ENCODE results near the gene PCDHA11. TPM values are rescaled to one million over a fixed set of nuclear protein-coding genes. Genes with fewer than 3 reads are reported as not detected.

Gene PCDHA11, protein sequence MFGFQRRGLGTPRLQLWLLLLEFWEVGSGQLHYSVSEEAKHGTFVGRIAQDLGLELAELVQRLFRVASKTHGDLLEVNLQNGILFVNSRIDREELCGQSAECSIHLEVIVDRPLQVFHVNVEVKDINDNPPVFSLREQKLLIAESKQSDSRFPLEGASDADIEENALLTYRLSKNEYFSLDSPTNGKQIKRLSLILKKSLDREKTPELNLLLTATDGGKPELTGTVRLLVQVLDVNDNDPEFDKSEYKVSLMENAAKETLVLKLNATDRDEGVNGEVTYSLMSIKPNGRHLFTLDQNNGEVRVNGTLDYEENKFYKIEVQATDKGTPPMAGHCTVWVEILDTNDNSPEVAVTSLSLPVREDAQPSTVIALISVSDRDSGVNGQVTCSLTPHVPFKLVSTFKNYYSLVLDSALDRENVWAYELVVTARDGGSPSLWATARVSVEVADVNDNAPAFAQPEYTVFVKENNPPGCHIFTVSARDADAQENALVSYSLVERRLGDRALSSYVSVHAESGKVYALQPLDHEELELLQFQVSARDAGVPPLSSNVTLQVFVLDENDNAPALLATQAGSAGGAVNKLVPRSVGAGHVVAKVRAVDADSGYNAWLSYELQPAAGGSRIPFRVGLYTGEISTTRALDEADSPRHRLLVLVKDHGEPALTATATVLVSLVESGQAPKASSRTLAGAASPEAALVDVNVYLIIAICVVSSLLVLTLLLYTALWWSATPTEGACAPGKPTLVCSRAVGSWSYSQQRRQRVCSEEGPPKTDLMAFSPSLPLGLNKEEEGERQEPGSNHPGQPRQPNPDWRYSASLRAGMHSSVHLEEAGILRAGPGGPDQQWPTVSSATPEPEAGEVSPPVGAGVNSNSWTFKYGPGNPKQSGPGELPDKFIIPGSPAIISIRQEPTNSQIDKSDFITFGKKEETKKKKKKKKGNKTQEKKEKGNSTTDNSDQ
- 0.08 to 0.11 TPM (median 0.10 TPM) in 4 of 5 replicates, not detected in the other for total RNA-seq (2022; extraction: Qiagen RNA extraction; ENCODE audit: low read depth)

DNA sequence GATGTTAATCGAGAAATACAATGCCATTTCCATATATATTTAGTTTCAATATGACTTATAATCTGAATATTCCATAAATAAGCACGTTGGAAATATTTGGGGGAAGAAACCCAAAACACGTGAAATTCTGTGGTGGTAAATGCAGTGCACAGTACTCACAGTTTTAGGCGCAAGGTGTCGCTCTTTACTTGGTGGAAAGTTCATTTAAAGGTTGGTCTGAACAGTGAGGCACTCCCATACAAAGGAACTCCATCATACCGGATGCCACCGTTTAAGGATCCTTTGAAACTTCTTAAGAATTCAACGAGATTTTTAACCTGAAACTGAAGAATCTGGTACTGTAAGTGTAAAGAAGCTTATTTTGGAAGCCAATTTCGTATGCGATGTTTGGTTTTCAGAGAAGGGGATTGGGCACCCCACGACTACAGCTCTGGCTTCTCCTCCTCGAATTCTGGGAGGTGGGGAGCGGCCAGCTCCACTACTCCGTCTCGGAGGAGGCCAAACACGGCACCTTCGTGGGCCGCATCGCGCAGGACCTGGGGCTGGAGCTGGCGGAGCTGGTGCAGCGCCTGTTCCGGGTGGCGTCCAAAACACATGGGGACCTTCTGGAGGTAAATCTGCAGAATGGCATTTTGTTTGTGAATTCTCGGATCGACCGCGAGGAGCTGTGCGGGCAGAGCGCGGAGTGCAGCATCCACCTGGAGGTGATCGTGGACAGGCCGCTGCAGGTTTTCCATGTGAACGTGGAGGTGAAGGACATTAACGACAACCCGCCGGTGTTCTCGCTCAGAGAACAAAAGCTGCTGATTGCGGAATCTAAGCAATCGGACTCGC is at the start of gene PCDHA11:
Gene PCDHA11 (plus strand): TSS at position 237 of the 834 bp plus-strand sequence. CDS start 147 bp downstream, at position 384.

DNA sequence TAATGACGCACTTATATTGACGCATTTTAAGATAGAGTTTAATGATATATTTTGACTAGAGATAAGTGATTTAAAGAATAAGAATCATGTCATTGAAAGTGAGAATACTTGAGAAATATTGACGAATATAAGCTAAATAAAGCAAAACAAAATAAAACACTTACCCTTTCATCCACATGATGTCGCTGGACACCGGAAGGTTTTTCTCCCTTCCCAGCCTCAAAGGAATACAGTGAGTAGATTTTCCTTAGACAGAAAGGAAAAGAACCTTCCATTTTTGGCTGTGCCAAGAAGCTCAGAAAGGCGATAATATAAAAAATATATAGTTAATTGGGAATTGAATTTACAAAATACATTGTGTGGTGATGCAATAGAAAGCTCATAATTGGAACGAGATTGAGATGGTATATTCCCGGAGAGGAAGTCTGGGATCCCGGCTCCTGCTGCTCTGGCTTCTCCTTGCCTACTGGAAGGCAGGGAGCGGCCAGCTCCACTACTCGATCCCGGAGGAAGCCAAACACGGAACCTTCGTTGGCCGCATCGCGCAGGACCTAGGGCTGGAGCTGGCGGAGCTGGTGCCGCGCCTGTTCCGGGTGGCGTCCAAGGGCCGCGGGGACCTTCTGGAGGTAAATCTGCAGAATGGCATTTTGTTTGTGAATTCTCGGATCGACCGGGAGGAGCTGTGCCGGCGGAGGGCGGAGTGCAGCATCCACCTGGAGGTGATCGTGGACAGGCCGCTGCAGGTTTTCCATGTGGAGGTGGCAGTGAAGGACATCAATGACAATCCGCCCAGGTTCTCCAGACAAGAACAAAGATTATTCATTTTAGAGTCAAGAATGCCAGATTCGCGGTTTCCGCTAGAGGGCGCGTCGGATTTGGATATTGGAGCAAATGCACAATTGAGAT is 47.1 kb upstream of the PCDHA11 start, which contains the start of gene PCDHA5:
Gene PCDHA5 (plus strand): TSS at position 239 of the 906 bp plus-strand sequence.

DNA sequence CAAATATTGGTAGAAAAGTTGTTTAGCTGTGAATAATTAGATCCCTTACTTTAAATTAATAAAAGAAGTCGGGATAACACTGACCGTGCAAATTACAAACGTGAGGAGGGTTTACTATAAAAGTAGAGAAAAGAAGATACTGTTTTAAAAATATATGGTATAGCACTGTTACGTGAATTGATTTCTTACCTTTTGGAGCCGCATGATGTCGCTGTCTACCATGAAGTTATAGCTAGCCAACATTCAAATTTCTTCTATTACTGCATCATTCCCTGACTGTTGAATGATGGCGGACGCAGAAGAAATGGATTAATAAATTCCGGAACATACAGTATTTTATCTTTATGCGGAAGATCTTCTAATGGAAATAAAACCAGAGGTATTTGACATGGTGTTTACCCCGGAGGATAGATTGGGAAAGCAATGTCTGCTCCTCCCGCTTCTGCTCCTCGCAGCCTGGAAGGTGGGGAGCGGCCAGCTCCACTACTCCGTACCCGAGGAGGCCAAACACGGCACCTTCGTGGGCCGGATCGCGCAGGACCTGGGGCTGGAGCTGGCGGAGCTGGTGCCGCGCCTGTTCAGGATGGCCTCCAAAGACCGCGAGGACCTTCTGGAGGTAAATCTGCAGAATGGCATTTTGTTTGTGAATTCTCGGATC is 40.9 kb upstream of the PCDHA11 start, which contains the start of gene PCDHA6:
Gene PCDHA6 (plus strand): TSS at position 257 of the 658 bp plus-strand sequence. CDS start 132 bp downstream, at position 389.

DNA sequence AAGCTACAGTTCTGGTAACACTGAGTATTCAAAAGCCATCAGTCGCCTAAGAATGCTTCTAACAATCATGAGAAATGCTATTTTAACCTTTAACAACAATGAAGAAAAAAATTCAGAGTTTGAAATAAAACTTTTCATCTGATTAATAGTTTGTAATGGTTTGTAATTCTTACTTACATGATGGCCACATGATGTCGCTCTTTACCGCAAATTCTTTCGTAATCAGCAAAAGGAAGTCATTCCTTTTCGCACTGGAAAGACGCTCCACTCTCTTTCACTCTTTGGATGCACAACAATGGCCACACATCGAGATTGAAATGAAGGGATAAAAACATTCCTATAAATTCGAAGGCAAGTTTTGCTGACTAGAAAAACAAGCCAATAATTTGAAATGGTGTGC is 34.8 kb upstream of the PCDHA11 start, which contains the start of gene PCDHA7:
Gene PCDHA7 (plus strand): TSS at position 277 of the 400 bp plus-strand sequence. CDS start 115 bp downstream, at position 392.

DNA sequence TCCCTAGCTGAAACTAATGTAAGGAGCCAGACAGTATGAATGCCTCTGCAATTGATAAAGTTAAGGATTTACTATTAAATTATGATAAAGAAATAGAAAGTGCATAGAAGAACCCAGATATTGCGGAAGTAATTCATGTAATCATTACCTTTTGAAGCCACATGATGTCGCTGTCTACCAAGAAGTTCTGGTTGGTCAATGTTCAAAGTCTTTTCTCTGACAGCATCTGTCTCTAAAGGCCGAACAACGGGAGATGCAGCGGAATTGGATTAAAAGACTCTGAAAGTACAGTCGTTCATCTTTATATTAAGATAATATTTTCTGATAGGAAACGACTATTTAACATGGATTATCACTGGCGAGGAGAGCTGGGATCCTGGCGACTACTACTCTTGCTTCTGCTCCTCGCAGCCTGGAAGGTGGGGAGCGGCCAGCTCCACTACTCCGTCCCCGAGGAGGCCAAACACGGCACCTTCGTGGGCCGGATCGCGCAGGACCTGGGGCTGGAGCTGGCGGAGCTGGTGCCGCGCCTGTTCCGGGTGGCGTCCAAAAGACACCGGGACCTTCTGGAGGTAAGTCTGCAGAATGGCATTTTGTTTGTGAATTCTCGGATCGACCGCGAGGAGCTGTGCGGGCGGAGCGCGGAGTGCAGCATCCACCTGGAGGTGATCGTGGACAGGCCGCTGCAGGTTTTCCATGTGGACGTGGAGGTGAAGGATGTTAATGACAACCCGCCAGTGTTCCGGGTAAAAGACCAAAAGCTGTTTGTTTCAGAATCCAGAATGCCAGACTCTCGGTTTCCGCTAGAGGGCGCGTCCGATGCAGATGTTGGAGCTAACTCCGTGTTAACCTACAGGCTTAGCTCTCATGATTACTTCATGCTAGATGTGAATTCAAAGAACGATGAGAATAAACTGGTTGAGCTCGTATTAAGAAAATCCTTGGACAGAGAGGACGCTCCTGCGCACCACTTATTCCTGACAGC is 27.5 kb upstream of the PCDHA11 start, which contains the start of gene PCDHA8:
Gene PCDHA8 (plus strand): TSS at position 210 of the 985 bp plus-strand sequence. CDS start 135 bp downstream, at position 345.

DNA sequence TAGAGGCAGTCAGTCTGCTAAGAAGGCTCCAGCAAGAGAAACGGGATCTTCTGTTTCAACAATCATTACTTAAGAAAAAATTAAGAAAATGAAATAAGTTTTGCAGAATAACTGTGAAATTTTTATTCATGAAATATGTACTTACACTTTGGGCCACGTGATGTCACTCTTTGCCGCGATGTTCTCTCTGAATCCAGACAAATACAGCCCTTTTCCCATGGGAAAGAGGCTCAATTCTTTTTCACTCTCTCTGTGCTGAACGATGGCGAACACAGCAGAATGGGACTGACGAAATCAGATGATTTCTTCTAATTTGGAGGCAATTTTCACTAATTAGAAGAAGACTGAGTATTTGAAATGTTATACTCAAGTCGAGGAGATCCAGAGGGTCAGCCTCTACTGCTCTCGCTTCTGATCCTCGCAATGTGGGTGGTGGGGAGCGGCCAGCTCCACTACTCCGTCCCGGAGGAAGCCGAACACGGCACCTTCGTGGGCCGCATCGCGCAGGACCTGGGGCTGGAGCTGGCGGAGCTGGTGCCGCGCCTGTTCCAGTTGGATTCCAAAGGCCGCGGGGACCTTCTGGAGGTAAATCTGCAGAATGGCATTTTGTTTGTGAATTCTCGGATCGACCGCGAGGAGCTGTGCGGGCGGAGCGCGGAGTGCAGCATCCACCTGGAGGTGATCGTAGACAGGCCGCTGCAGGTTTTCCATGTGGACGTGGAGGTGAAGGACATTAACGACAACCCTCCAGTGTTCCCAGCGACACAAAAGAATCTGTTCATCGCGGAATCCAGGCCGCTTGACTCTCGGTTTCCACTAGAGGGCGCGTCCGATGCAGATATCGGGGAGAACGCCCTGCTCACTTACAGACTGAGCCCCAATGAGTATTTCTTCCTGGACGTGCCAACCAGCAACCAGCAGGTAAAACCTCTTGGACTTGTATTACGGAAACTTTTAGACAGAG is 20.3 kb upstream of the PCDHA11 start, which contains the start of gene PCDHA9:
Gene PCDHA9 (plus strand): TSS at position 244 of the 964 bp plus-strand sequence. CDS start 114 bp downstream, at position 358.

DNA sequence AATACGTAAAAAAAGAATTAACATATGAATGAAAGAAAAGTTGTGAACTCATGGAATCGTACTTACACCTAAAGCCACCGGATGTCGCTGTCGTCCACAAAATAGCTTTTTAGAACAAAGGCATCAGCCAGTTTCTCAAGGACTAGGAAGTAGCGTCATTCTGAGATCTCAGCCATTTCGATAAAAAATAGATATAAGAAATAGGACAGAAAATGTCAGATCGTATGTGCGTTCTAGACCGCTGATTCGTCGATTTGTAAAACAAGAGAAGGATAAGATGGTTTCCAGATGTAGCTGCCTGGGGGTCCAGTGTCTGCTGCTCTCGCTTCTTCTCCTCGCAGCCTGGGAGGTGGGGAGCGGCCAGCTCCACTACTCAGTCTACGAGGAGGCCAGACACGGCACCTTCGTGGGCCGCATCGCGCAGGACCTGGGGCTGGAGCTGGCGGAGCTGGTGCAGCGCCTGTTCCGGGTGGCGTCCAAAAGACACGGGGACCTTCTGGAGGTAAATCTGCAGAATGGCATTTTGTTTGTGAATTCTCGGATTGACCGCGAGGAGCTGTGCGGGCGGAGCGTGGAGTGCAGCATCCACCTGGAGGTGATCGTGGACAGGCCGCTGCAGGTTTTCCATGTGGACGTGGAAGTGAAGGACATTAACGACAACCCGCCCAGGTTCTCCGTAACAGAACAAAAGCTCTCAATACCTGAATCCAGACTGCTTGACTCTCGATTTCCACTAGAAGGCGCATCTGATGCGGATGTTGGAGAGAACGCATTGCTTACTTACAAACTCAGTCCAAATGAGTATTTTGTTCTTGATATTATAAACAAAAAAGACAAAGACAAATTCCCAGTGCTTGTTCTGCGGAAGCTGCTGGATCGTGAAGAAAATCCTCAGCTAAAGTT is 12.7 kb upstream of the PCDHA11 start, which contains the start of gene PCDHA10:
Gene PCDHA10 (plus strand): TSS at position 126 of the 903 bp plus-strand sequence. CDS start 152 bp downstream, at position 278.

DNA sequence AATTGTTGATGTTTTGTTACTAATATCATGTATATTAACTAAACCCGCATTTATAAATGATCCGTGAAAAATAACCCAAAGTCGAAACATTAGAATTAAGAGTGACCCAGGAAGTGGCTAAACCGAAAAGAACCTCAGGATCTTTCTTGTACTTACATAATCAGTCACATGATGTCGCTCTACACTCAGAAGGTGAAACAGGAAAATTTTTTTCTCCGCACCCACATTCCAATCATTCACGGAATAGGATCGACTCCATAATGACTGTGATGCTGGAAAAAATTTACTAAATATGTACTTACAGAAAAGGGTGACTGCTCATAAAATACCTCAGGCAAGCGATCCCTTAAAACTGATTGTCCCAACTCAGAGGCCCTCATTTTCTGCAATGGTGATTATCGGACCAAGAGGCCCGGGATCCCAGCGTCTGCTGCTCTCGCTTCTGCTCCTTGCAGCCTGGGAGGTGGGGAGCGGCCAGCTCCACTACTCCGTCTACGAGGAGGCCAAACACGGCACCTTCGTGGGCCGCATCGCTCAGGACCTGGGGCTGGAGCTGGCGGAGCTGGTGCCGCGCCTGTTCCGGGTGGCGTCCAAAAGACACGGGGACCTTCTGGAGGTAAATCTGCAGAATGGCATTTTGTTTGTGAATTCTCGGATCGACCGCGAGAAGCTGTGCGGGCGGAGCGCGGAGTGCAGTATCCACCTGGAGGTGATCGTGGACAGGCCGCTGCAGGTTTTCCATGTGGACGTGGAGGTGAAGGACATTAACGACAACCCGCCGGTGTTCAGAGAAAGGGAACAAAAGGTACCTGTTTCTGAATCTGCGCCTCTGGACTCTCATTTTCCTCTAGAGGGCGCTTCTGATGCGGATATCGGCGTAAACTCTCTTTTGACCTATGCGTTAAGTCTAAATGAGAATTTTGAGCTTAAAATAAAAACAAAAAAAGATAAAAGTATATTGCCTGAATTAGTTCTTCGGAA is 6.6 kb downstream of the PCDHA11 start, which contains the start of gene PCDHA12:
Gene PCDHA12 (plus strand): TSS at position 224 of the 981 bp plus-strand sequence. CDS start 165 bp downstream, at position 389.

DNA sequence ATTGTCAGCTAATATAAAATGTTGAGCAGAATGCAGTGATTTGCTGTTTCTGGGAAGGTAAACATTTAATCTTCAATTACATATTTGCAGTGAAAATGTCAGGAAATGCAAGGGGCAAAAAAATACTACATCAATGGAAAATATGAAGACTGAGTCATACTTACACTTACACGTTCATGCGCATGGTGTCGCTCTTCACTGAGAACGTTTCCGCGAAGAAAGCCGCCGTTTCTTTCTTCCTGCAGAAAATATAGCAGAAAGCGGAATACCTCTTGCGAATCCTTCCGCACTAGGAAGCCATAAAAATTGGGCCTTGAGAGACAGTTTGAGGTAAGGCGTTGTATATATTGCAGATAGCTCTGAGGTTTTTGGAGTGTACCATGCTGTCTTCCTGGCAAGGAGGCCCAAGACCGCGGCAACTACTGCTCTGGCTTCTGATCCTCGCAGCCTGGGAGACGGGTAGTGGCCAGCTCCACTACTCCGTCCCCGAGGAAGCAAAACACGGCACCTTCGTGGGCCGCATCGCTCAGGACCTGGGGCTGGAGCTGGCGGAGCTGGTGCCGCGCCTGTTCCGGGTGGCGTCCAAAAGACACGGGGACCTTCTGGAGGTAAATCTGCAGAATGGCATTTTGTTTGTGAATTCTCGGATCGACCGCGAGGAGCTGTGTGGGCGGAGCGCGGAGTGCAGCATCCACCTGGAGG is 13.3 kb downstream of the PCDHA11 start, which contains the start of gene PCDHA13:
Gene PCDHA13 (plus strand): TSS at position 236 of the 702 bp plus-strand sequence. CDS start 145 bp downstream, at position 381.

Data from A549 treated with RU486 at 1 μM for 4 hours (cell line).